Ramos (cell line): ENCODE measurements around the gene SLC4A3.
"Not testable (repeated sequence)": the region's sequence is repeated elsewhere in the genome, so short reads cannot be mapped to it uniquely, and the experiment has no call there.

ENCODE experiments used
- in situ Hi-C: fragments of 300-500 bp; cut with MboI; formaldehyde crosslinking; loops from one replicate; pipeline ENCODE4 v1.14.3; 2022; ENCODE audit warnings: low sequenced_read_pairs; ENCODE audit not compliant: unreplicated experiment

Gene SLC4A3

GRCh38 chr2:219668316-219668715, 40.9 kb downstream of the SLC4A3 start:
- in situ Hi-C loops, result no loop called here

- in situ Hi-C loops, result no loop called here
Observed at GRCh38 chr2:219670386-219670785, 43.0 kb downstream of the SLC4A3 start.

GRCh38 chr2:219671279-219671678, 43.8 kb downstream of the SLC4A3 start:
- in situ Hi-C loops, result no loop called here

GRCh38 chr2:219672406-219672805, 45.0 kb downstream of the SLC4A3 start:
- in situ Hi-C loops, result no loop called here

- in situ Hi-C loops, result no loop called here
Observed at GRCh38 chr2:219675221-219675620, 47.8 kb downstream of the SLC4A3 start.

GRCh38 chr2:219676586-219676985, 49.2 kb downstream of the SLC4A3 start:
- in situ Hi-C loops, result no loop called here

GRCh38 chr2:219679041-219679440, 51.6 kb downstream of the SLC4A3 start:
- in situ Hi-C loops, result no loop called here

- in situ Hi-C loops, result no loop called here
Observed at GRCh38 chr2:219679571-219679970, 52.1 kb downstream of the SLC4A3 start.

- in situ Hi-C loops, result no loop called here
Observed at GRCh38 chr2:219680958-219681693, 53.7 kb downstream of the SLC4A3 start.

- in situ Hi-C loops, result no loop called here
Observed at GRCh38 chr2:219681694-219682300, 54.4 kb downstream of the SLC4A3 start.

- in situ Hi-C loops, result not testable (repeated sequence)
Observed at GRCh38 chr2:219683474-219683873, 56.0 kb downstream of the SLC4A3 start.

GRCh38 chr2:219684721-219685689, 57.6 kb downstream of the SLC4A3 start:
- in situ Hi-C loops, result no loop called here

GRCh38 chr2:219687272-219687671, 59.8 kb downstream of the SLC4A3 start:
- in situ Hi-C loops, result no loop called here

- in situ Hi-C loops, result no loop called here
Observed at GRCh38 chr2:219687882-219688559, 60.6 kb downstream of the SLC4A3 start.

GRCh38 chr2:219688560-219689445, 61.4 kb downstream of the SLC4A3 start:
- in situ Hi-C loops, result no loop called here

- in situ Hi-C loops, result no loop called here
Observed at GRCh38 chr2:219689676-219690628, 62.5 kb downstream of the SLC4A3 start.

- in situ Hi-C loops, result no loop called here
Observed at GRCh38 chr2:219691571-219691970, 64.1 kb downstream of the SLC4A3 start.
